ENCODE data around the gene MOGAT3.

- no peak for TF ChIP-seq GATA3 (IDR thresholded peaks at IDR 0.05; ENCODE audit: low read depth, low read length)
- no peak for TF ChIP-seq GATA2 (IDR thresholded peaks at IDR 0.05; ENCODE audit: low read depth, low read length)
Observed at GRCh38 chr7:101160910-101161309, 39.9 kb downstream of the MOGAT3 start.

All from SH-SY5Y (cell line).